Vagina (tissue), 2 donors: Measurements from ENCODE around the gene ESAM. TPM values are rescaled to one million over a fixed set of nuclear protein-coding genes. Genes with fewer than 3 reads are reported as not detected.
"Not testable (repeated sequence)": the region's sequence is repeated elsewhere in the genome, so short reads cannot be mapped to it uniquely, and the experiment has no call there.

ENCODE experiments used
- DNase-seq, 2 donors: peaks; one replicate each; pipeline ENCODE4 v3.0.0-alpha.2; 2017; ENCODE audit errors: extremely low spot score in 2 of 2
- H3K27ac ChIP-seq: fragments of 200-600 bp; sonication (generic); one replicate; pipeline ENCODE4 v1.5.1; 2019
- H3K27me3 ChIP-seq: fragments of 200-600 bp; sonication (generic); one replicate; pipeline ENCODE4 v1.5.1; 2019
- H3K36me3 ChIP-seq, 2 donors: fragments of 200-600 bp; sonication (generic); one replicate each; pipeline ENCODE4 v1.5.1; 2017 to 2019
- H3K4me1 ChIP-seq: fragments of 200-600 bp; sonication (generic); one replicate; pipeline ENCODE4 v1.5.1; 2019
- H3K4me3 ChIP-seq, 2 donors: fragments of 200-600 bp; sonication (generic); 1 replicate in 1 of 2; 2 replicates in 1 of 2; pipeline ENCODE4 v1.5.1; 2016 to 2019
- H3K9me3 ChIP-seq: fragments of 200-600 bp; sonication (generic); one replicate; pipeline ENCODE4 v1.5.1; 2019
- CTCF ChIP-seq, 3 experiments: fragments of 450-650 bp in 2 of 3; fragments of 200-600 bp in 1 of 3; sonication (generic) in 1 of 3; IDR thresholded peaks; one replicate each; pipeline ENCODE4 v1.5.1; 2017 to 2019; ENCODE audit warnings: antibody characterized with exemption in 3 of 3, mild to moderate bottlenecking in 2 of 3, moderate library complexity in 2 of 3
- POLR2A ChIP-seq, 2 donors: fragments of 450-650 bp; IDR thresholded peaks; one replicate each; pipeline ENCODE4 v1.6.1; 2017; ENCODE audit warnings: antibody characterized with exemption in 2 of 2, mild to moderate bottlenecking in 2 of 2, moderate library complexity in 2 of 2
- POLR2AphosphoS5 ChIP-seq, 2 donors: sonication (generic); formaldehyde crosslinking; IDR thresholded peaks; one replicate each; pipeline ENCODE4 v1.9.0; 2017; ENCODE audit warnings: antibody characterized with exemption in 2 of 2, mild to moderate bottlenecking in 2 of 2, low read depth in 1 of 2; ENCODE audit not compliant: insufficient read depth in 1 of 2
- intact Hi-C: fragments of 100-400 bp; cut with DNase I; formaldehyde crosslinking; loops from one replicate; pipeline ENCODE4 v1.15.1; 2023
- total RNA-seq: library from RNA; depleted of rRNA; stranded (reverse); fragments of >200 nt; gene quantifications from one replicate; pipeline ENCODE4 v1.2.3, GENCODE V29; 2016

ESAM gene
- total RNA-seq, 1 donor from 2014 or later = 34.9 TPM

GRCh38 chr11:124784051-124784450, 22.0 kb upstream of the ESAM start:
- intact Hi-C loops = no loop called here
- Histone ChIP-seq H3K9me3 (no peaks in the 10 kb centered on the region), H3K36me3 (no peaks in the 10 kb centered on the region), H3K27ac (no peak overlapping the region), H3K27me3 (no peaks in the 10 kb centered on the region), H3K4me1 (no peaks in the 10 kb centered on the region), H3K4me3 (no peak overlapping the region)
- DNase-seq = no peak
- no peak for TF ChIP-seq CTCF (IDR thresholded peaks at IDR 0.05)

GRCh38 chr11:124783002-124783401, 20.9 kb upstream of the ESAM start:
- Histone ChIP-seq H3K36me3 (no peaks in the 10 kb centered on the region), H3K27ac (no peak overlapping the region), H3K27me3 (no peaks in the 10 kb centered on the region), H3K4me1 (no peaks in the 10 kb centered on the region), H3K9me3 (no peaks in the 10 kb centered on the region), H3K4me3 (no peak overlapping the region)
- TF ChIP-seq CTCF (IDR thresholded peaks at IDR 0.05) (no peak), POLR2A (IDR thresholded peaks at IDR 0.05) (no peak), POLR2AphosphoS5 (IDR thresholded peaks at IDR 0.05; ENCODE audit: insufficient read depth in 1 of 2, low read depth in 1 of 2) (no peak)
- no peak for DNase-seq
- intact Hi-C loops = no loop called here

GRCh38 chr11:124779568-124779967, 17.5 kb upstream of the ESAM start:
- no peak overlapping the region for H3K4me3 ChIP-seq
- H3K4me1 ChIP-seq = no peaks in the 10 kb centered on the region
- no peaks in the 10 kb centered on the region for H3K27me3 ChIP-seq
- no peak for TF ChIP-seq CTCF (IDR thresholded peaks at IDR 0.05)
- TF ChIP-seq POLR2A (IDR thresholded peaks at IDR 0.05) = no peak
- TF ChIP-seq POLR2AphosphoS5 (IDR thresholded peaks at IDR 0.05; ENCODE audit: insufficient read depth in 1 of 2, low read depth in 1 of 2) = no peak
- DNase-seq = no peak
- intact Hi-C loops = no loop called here
- H3K27ac ChIP-seq = no peak overlapping the region
- H3K9me3 ChIP-seq = no peaks in the 10 kb centered on the region
- no peaks in the 10 kb centered on the region for H3K36me3 ChIP-seq

- Histone ChIP-seq H3K4me1 (no peaks in the 10 kb centered on the region), H3K4me3 (no peak overlapping the region), H3K36me3 (no peaks in the 10 kb centered on the region), H3K9me3 (no peaks in the 10 kb centered on the region), H3K27ac (no peak overlapping the region), H3K27me3 (no peaks in the 10 kb centered on the region)
- intact Hi-C loops = no loop called here
- DNase-seq = no peak
- TF ChIP-seq CTCF (IDR thresholded peaks at IDR 0.05) (no peak), POLR2A (IDR thresholded peaks at IDR 0.05) (no peak), POLR2AphosphoS5 (IDR thresholded peaks at IDR 0.05; ENCODE audit: insufficient read depth in 1 of 2, low read depth in 1 of 2) (no peak)
These were observed 16.2 kb upstream of the ESAM start for GRCh38 chr11:124778281-124778680.

- Histone ChIP-seq H3K9me3 (no peaks in the 10 kb centered on the region), H3K27me3 (no peaks in the 10 kb centered on the region), H3K27ac (peak overlapping the region; percentile 27), H3K4me1 (no peaks in the 10 kb centered on the region), H3K36me3 (peaks cover 0 to 8% of the 10 kb centered on the region in 2 donors), H3K4me3 (no peak overlapping the region)
- intact Hi-C loops = no loop called here
- TF ChIP-seq POLR2AphosphoS5 (IDR thresholded peaks at IDR 0.05; ENCODE audit: insufficient read depth in 1 of 2, low read depth in 1 of 2) (no peak), CTCF (IDR thresholded peaks at IDR 0.05) (no peak), POLR2A (IDR thresholded peaks at IDR 0.05) (no peak)
- no peak for DNase-seq
These were observed 15.0 kb upstream of the ESAM start for GRCh38 chr11:124776865-124777645.

- intact Hi-C loops, H3K9me3 ChIP-seq, H3K27ac ChIP-seq, H3K27me3 ChIP-seq, H3K4me3 ChIP-seq, DNase-seq, H3K4me1 ChIP-seq: not testable (repeated sequence)
- peaks cover 0 to 13% of the 10 kb centered on the region in 2 donors for H3K36me3 ChIP-seq
These were observed 8.9 kb upstream of the ESAM start for GRCh38 chr11:124770959-124771358.
